Hematopoietic multipotent progenitor cell treated with erythropoietin and hydrocortisone succinate and interleukin-3 and kit ligand, for 6 days (in vitro differentiated cells): ENCODE data around the gene LY9.

Experiments
- DNase-seq: peaks from one replicate; pipeline ENCODE4 v3.0.0-alpha.2; 2015

LY9 gene

DNA sequence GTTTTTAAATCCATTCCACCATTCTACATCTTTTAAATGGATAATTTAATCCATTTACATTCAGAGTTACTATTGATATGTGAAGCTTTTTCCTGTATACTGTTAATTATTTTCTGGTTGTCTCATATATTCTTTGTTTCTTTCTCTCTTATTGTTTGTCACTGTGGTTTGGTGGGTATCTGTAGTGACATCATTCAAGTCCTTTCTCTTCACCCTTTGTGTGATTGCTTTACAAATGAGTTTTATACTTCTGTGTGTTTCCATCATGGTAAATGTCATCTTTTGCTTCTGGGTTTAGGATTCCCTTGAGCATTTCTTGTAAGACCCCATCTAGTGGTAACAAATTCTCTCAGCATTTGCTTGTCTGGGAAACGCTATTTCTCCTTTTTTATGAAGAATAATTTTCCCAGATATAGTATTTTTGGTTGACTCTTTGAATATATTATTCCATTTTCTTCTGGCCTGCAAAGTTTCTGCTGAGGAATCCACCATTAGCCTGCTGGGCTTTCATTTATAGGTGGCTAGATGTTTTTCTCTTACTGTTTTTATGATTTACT is 10.2 kb downstream of the LY9 start:
- DNase-seq = no peak

DNA sequence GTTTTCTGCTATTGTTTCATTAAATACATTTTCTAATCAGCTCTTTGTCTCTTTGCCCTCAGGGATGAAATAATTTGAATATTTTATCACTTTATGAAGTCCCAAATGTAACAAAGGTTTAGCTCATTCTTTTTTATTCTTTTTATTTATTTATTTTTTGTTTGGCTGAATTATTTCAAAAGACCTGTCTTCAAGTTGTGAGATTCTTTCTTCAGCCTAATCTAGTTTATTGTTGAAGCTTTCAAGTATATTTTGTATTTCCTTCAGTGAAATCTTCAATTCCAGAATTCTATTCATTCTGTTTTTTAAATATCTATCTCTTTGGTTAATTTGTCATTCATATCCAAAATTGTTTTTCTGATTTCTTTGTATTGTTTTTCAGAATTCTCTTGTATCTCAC is 10.8 kb downstream of the LY9 start:
- no peak for DNase-seq

DNA sequence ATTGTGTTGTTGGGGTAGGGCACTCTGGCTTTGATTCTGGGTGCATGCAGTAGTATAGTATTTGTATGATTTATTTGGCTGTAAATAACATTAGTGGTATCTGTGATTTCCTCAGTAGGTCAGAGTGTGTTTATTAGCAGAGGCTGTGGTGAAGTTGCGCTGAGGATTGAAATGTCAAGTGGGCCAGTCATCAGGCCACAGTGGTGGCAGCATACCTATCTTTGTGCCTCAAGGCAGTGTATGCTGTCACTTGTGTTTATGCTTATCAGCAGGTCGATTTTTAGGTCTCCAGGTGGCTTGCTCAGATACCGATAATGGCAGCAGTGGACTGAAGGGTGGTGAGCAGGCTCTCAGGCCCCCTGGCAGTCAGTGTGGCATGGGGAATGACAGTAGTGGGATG is 11.3 kb downstream of the LY9 start:
- peak; percentile 25 for DNase-seq

DNA sequence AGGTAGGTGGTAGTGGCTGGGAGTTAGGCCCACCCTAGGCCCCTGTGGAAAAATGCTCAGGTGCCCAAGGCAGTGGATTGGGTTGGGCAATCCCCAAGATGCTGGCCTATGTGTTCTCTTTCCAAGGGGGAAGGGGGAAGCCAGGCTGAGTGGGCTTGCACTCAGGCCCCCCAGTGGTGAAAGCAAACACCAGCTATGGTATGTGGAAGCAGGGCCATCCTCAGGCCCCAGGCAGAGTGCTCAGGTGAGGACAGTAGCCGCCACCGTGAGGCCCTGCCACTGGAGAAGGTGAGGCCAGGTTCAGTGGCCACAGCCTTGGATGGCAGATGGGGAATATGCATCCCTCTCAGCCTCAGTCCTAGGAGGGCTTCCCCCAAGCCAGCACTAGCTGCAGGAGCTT is 11.8 kb downstream of the LY9 start:
- DNase-seq = no peak

DNA sequence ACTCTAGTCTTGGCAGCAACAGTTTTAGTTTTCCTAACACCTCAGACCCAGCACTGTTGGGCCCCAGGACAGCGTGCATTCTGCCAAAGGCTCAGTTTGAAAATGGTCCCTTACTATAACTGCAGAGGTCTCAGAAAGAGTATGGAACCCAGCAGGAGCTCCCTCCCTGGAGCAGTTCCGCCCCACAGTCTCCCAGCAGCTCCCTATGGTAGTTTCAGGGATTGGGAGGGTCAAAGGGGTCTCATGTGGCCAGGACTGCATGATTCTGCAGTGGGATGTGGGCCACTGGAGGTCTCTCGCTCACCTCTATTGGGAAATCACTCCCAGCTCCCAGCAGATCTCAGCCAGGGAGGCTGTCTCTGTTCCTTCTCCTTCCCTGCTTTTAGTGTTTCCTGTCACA is 12.3 kb downstream of the LY9 start:
- DNase-seq = no peak

DNA sequence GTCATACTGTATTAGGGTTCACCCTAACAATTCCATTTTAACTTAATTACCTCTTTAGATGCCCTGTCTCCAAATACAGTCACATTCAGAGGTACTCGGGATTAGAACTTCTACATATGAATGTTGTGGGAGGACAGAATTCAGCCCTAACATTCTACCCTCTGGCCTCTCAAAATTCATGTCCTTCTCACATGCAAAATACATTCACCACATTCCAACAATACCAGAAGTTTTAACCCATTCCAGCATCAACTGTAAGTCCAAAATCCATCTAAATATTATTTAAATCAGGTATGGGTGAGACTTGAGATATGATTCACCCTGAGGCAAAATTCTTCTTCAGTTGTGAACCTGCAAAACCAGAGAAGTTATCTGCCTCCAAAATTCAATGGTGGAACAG is 14.5 kb downstream of the LY9 start:
- no peak for DNase-seq

DNA sequence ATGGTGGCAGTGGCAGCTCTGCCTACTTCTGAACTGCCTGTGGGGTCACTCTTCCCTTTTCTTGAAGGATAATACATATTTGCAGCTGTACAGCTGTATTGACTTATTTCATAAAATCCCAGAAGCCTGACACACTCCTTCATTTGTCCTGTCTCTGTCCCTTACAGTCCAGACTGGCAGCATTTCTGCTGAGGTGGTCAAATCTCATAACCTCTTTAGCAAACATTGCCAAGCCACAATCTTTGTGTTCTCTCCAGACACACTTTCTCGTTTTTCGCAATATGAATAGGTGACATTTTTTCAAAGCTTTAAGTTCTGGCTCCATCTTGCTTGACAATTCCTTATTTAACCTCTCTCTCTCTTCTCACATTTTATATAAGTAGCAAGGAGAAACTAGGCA is 15.2 kb downstream of the LY9 start:
- no peak for DNase-seq

DNA sequence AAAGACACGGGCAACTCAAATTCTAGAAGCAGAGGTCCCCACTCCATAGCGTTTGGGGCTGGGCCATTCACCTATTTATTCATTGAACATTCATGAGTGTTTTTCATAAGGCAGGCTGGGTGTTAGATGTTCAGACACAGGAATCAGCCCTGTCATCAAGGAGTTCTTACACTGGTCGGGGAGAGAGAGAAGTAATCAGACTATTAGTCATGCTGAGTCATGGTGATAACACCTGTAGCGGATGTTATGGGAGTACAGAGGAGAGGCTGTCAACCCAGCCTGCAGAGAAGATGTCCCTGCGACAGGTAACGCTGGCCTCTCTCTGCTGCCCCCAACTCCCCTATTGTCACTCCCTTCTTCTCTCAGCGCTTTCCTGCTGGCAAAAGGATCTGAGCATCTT is 17.2 kb downstream of the LY9 start:
- DNase-seq = peak; percentile 51

DNA sequence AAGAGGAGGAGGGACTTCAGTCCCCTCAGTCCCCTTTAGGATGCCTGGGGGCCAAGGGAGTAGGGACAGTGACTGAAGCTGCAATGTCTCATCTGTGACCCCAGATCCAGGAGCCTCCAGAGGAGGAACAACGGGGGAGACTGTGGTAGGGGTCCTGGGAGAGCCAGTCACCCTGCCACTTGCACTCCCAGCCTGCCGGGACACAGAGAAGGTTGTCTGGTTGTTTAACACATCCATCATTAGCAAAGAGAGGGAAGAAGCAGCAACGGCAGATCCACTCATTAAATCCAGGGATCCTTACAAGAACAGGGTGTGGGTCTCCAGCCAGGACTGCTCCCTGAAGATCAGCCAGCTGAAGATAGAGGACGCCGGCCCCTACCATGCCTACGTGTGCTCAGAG is 18.3 kb downstream of the LY9 start:
- no peak for DNase-seq

DNA sequence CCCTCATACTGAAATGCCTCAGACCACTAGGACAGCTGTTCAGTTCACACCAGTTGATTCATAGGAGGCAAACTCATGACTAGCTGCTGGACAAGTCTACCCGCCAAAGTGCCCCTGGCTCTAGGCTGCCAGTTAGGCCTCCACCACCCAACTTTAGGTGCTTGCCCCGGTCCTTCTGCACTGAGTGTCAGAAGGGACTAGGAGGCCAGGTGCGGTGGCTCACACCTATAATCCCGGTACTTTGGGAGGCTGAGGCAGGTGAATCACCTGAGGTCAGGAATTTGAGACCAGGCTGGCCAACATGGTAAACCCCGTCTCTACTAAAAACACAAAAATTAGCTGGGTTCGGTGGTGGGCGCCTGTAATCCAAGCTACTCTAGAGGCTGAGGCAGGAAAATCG is 18.9 kb downstream of the LY9 start:
- DNase-seq = no peak

DNA sequence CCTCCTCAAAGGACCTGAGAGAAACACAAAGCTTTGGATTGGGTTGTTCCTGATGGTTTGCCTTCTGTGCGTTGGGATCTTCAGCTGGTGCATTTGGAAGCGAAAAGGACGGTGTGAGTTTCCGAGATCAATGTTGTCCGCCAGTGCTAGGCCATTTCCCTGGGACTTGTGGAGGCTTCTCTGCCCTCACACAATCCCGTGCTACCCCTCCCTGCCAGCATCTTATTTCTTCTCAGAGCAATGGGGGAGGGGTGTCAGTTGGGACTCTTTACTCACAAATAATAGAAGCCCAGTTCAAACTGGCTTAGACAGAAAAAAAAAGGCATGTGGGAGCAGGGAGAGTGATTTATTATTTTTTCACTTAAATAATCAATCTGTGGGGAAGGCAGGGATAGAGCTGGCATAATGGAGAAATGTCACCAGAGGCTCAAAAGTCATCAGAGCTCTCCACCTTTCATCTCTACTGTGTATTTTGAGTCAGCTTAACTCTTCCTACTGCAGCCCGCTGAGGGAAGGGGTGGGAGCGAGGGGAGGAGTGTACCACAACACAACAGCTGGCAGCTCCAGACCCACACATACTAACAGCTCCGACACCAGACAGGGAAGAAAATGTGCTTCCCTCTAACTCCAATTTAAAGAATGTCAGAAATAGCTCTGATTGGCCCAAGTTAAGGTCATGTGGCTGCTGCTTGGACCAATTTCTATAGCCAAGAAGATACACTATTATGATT is 22.4 kb downstream of the LY9 start:
- no peak for DNase-seq

DNA sequence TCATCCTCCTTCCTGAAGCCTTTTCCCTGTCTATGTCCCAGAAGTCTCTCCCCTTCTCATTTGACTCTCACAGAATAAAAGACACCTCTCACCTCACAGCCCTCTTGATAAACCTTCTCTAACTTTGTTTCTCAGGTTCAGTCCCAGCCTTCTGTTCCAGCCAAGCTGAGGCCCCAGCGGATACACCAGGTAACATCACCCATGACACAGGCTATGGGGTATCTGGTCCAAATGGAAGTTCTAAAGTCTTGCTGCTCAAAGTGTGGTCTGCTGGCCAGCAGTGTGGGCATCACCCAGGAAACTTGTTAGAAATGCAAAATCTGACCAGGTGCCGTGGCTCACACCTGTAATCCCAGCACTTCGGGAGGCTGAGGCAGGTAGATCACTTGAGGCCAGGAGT is 23.2 kb downstream of the LY9 start:
- no peak for DNase-seq

DNA sequence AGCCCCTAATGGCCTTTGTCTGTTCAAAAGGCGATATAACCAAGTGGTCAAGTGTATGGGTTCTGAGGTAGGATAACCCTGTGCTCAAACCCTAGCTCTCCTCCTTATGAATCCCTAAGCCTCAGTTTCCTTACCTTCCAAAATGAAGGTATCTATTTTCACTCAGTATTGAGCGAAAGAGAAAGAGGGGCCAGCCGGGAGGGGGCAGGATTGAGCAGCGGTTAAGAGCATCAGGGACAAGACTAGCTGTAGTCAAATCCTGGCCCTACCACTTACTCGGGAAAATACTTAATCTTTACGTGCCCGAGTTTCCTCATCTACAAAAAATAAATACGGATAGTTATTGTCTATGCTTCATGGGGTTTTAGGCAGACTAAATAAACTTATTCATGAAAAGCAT is 25.7 kb downstream of the LY9 start:
- no peak for DNase-seq

DNA sequence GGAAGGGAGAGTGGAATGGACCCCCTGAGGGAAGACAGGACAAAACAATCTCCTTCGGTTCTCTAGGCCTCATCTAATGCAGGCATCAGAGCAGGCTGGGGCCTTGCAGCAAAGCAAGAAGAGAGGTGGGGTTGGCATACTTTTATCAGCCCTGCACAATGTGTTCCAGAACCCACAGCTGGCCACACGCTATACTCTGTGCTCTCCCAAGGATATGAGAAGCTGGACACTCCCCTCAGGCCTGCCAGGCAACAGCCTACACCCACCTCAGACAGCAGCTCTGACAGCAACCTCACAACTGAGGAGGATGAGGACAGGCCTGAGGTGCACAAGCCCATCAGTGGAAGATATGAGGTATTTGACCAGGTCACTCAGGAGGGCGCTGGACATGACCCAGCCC is 27.3 kb downstream of the LY9 start:
- peak; percentile 98 for DNase-seq

DNA sequence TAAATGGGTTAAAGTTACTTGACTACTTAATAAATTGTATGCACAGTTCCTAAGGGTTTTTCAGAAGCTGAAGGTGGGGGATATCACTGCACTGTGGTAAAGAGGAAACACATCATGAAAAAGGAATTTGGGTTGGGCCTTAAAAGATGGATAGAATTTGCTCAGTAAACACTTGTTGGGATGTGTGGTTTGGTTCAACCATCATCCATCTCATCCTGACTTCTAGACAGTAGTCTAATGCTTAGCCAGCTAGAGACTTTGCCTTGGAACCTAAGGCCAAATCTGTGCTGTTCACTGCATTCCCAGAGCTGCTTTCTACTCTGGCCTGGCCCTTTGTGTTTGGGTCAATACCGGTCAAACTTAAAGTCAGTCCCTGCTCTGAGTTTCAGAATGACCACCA is 30.6 kb downstream of the LY9 start:
- no peak for DNase-seq

DNA sequence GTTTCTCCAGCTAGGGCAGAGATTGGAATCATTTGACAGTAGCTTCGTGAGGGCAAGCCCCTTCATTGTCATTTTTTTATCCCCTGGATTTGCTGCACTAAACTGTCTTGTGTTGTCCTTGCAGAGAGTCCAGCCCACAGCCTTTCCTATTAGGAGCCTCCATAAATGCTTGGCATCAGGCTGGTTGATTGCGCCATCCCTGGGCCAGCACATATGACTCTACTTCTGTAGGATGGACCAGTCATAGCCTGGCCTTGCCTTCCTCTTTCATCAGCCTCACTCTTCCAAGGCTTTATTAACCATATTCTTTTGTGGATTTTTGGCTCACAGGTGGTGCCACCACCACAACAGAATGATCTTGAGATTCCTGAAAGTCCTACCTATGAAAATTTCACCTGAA is 31.4 kb downstream of the LY9 start:
- DNase-seq = no peak

DNA sequence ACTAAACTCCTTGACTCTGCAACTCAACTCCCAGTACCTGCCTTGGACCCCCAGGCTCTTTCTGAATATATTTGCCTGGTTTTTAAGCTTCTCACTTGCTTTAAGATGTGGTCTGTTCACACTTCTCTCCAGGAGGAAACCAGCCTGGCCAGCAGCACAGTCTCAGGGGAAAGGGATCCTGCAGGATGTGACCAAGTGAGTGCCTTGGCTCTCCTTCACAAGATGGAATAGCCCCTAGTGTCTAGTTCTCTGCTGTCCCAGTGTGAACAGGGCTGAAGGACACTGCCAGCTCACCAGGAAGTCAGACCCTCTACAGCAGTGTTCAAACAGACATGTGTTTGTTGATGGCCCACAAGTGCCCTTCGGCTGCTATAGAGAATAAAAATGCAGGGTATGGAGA is 33.8 kb downstream of the LY9 start:
- no peak for DNase-seq

DNA sequence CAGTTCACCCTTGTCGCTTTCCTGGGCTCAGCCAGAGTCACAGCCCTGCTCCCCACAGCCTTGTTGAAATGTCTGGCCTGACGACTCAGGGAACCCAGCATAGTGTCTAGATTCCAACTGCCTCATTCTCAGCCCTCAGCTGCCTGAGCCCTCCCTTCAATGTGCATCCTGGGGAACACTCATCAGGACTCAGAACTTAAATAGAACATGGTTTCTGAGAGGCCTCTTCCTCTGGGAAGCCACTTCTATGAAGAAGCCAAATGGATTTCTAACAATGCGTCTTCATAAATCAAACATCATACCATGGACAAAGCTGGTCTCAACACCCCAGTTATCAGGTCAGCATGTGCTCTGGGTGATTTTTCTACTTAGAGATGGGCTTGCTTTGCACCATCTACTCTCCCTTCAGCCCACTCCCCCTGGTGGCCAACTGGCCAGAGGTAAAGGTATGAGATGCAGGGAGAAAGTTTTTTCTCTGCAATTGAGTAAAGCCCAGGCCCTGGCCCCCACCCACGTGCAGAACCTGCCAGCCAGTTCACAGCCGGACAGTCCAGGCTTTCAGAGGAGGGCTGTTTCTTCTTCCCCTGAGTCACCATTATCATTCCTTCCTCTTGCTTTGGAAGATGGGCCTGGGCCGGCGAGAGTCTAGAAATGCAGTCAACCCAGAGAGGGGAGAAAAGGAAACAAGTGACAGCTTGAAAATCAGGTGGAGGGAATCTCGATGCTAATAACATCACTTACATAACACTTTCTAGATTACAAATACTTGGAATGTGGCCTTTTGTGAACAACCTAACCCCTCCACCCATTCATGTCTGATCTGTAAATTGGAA is 34.6 kb downstream of the LY9 start:
- peak; percentile 90 for DNase-seq

DNA sequence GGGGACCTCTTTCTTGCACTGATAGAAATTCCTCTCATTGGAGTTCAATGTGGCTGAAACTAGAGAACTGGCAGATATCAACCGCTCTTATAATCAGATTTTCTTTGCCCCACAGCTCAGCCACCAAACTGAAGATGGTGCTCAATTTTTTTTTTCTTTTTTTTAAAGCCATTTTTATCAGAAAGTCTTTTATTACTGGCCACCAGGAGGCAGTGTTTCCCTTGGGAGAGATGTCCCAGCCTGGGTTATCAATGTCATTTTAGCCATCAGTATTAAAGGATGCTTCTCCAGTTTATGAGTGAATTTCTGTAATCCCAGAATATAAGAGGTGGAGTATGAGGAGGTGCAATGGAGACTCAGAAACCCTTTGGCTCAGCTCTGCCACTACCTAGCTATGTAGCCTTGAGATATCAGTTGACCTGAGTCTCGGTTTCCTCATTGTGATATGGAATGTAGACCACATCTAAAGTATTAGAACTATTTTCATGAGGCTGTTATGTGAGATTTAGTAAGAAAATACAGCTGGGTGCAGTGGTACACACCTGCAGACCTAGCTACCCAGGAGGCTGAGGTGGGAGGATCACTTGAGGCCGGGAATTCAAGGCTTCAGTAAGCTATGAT is 39.1 kb downstream of the LY9 start:
- DNase-seq = peak; percentile 90

DNA sequence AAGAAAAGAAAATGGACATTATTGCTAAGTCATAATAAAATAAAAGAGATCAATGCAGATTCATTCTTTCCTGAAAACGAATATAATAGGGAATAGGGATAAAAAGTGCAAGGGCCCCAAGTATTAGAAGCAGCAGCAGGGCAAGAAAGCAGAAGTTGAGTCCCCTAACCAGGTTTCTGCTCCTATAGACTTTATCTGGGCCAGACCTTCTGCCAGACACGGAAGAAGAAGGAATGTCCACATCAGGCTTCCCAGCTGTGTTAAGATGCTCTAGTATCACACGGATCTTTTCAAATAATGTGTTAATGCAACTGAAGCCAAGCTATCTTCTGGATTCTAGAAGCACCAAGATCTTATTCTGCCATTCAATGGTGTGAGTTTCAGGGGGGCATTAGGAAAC is 39.8 kb downstream of the LY9 start:
- peak; percentile 65 for DNase-seq

DNA sequence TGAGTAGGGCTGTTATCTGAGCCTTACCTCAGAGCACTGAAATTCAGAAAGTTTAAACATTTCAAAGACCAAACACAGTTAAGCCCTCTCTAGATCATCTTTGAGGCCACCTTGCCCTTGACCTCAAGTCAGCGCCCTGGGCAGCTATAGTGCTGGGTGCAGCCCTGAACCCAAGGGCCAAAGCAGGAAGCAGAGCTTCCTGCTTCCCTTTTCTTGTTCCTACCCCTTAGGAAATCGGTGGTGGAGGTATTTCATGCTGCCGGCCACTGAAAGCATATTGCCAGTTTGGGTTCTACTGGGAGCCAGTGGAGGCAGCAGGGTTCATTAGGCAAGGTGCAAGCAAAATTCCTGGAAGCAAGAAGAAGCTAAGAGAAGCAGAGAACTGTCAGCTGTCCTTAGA is 40.6 kb downstream of the LY9 start:
- no peak for DNase-seq

DNA sequence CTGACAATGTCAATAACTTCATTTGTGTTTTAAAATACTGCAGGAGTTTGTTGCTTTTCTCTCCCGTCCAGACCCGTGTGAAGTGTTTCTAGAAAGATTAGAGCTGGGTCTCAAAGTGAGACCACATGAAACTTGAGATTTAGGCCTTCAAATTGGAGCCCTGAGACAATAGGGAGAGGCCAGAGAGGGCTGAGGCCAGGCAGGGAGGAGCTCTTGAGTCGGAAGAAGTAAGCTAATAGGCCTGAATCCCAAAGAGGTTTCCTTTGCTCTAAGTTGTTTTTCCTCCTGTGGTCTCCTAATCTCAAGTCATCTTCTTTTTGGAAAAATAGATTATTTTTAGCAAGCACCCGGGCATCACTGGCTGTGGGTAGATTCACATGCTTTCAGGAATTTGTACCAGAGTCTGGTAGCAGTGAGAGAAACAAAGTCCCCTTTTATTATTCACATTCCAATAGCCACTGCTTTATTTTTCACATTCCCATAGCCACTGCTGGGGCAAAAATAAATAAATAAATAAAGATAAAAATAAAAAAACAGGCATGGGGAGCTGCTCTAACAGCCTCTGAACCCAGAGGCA is 41.1 kb downstream of the LY9 start:
- DNase-seq = peak; percentile 43

DNA sequence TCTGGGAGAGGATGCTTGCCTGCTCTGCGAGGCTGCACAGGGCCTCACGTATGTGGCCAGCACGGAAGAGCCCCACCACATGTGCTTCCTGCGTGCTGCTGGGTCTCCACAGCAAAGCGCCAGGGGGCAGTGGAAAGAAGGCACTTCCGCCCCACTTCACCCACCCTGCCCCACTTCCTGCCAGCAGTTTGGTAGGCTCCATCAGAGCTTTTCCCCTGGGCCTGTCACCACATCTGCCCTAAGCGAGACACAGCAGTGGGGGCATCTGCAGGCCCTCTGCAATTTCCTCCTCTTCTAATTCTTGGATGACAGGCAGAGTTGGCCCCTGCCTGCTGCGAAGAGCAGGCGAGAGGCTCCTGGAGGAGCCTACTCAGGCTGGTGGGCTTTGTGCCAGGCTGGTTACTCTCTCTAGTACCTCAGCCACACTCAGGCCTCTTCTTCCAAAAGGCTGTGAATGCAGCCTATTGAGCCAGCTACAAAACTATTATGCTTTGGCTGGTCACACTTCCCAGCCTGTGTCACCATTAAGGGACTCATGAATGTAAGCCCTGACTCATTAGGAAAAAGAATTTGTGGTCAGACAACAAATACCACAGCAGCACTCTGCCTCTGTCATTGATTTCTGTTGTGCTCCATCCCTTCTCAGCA is 41.7 kb downstream of the LY9 start:
- DNase-seq = peak; percentile 88
